Activated T-cell treated with anti-CD3 and anti-CD28 coated beads, Interleukin-2, amount 50 U/mL, for 4 hours (primary cell): ENCODE measurements around the gene MYOCD. TPM values are rescaled to one million over a fixed set of nuclear protein-coding genes. Genes with fewer than 3 reads are reported as not detected.

Experiments used
- ATAC-seq, 2 donors: fragments of 200-7000 bp; cut with Tn5 transposase; one replicate each; pipeline ENCODE4 v1.10.0; 2021
- DNase-seq: peaks from one replicate; pipeline ENCODE4 v3.0.0-alpha.2; 2020
- H3K27me3 Mint-ChIP-seq: one replicate; pipeline ENCODE4 v1.8.0; 2021; ENCODE audit warnings: low read depth, mixed read lengths
- H3K36me3 Mint-ChIP-seq: one replicate; pipeline ENCODE4 v1.8.0; 2022; ENCODE audit warnings: mixed read lengths; ENCODE audit not compliant: insufficient read depth
- H3K4me1 Mint-ChIP-seq: one replicate; pipeline ENCODE4 v1.8.0; 2021; ENCODE audit warnings: low read depth, mixed read lengths
- H3K4me3 Mint-ChIP-seq: one replicate; pipeline ENCODE4 v1.8.0; 2021; ENCODE audit warnings: mild to moderate bottlenecking, moderate library complexity, mixed read lengths
- H3K9me3 Mint-ChIP-seq: one replicate; pipeline ENCODE4 v1.8.0; 2021; ENCODE audit warnings: mixed read lengths
- total RNA-seq, 3 donors: library from RNA; stranded (reverse); gene quantifications; one replicate each; pipeline ENCODE4 v1.2.1, GENCODE V29; 2021

Gene MYOCD
- total RNA-seq, 3 donors from 2014 or later, result 0.03 TPM; not detected in 2

GRCh38 chr17:12735517-12735916 is 69.8 kb downstream of the MYOCD start:
- no peaks in the 10 kb centered on the region for H3K9me3 Mint-ChIP-seq
- H3K4me1 Mint-ChIP-seq, result no peaks in the 10 kb centered on the region
- H3K36me3 Mint-ChIP-seq, result no peaks in the 10 kb centered on the region
- ATAC-seq (no peak), DNase-seq (no peak)
- H3K27me3 Mint-ChIP-seq, result no peaks in the 10 kb centered on the region
- H3K4me3 Mint-ChIP-seq, result no peak overlapping the region

GRCh38 chr17:12736526-12736925 is 70.8 kb downstream of the MYOCD start:
- no peaks in the 10 kb centered on the region for H3K27me3 Mint-ChIP-seq
- no peak overlapping the region for H3K4me3 Mint-ChIP-seq
- H3K4me1 Mint-ChIP-seq, result no peaks in the 10 kb centered on the region
- DNase-seq (no peak), ATAC-seq (no peak)
- H3K36me3 Mint-ChIP-seq, result no peaks in the 10 kb centered on the region
- no peaks in the 10 kb centered on the region for H3K9me3 Mint-ChIP-seq

- Mint-ChIP-seq H3K36me3 (no peaks in the 10 kb centered on the region), H3K9me3 (no peaks in the 10 kb centered on the region), H3K4me1 (no peaks in the 10 kb centered on the region), H3K27me3 (no peaks in the 10 kb centered on the region), H3K4me3 (no peak overlapping the region)
- DNase-seq (no peak), ATAC-seq (no peak)
These were observed 72.2 kb downstream of the MYOCD start for GRCh38 chr17:12737740-12738469.

DNA sequence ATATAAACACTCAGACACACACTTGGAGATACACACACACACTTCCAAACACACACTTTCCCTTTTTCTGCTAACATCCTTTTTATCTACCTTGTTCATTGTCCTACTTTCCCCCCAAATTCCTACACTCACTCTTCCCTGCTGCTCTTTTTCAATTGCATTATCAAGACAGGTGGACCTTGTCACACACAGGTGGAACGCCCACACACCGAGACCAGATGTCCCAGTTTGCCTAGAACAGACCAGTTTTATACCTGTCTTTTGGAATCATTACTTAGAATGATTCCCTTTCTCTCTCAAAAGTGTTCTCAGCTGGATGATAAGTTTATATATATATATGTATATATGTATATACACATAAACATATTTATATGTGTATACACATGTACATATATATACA is 72.9 kb downstream of the MYOCD start:
- no peaks in the 10 kb centered on the region for H3K9me3 Mint-ChIP-seq
- no peak overlapping the region for H3K4me3 Mint-ChIP-seq
- DNase-seq, result no peak
- ATAC-seq, result no peak
- H3K27me3 Mint-ChIP-seq, result no peaks in the 10 kb centered on the region
- no peaks in the 10 kb centered on the region for H3K4me1 Mint-ChIP-seq
- H3K36me3 Mint-ChIP-seq, result no peaks in the 10 kb centered on the region

- no peak for ATAC-seq
- no peaks in the 10 kb centered on the region for H3K9me3 Mint-ChIP-seq
These were observed 73.8 kb downstream of the MYOCD start for GRCh38 chr17:12739500-12739899.

DNA sequence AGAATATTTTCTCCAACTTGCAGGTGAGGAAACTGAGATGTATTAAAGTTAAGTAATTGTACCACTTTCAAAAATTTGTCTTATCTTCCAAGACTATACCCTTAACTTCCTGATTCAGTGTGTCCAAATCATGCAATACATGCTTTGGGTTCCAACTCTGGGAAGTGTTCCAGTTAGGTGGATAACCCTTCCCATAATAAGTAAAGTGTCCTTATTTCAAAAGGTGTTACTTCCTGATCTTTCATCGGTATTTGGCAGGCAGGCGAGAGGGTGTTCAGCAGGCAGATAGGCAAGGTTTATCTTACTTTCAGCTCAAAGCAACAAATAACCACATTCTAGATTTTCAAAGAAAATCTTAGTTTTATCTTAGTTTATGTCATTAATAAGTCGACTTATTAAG is 77.4 kb downstream of the MYOCD start:
- no peak for DNase-seq
- no peaks in the 10 kb centered on the region for H3K27me3 Mint-ChIP-seq
- no peak for ATAC-seq
- no peak overlapping the region for H3K4me3 Mint-ChIP-seq
- H3K9me3 Mint-ChIP-seq, result no peaks in the 10 kb centered on the region
- H3K36me3 Mint-ChIP-seq, result no peaks in the 10 kb centered on the region
- H3K4me1 Mint-ChIP-seq, result no peaks in the 10 kb centered on the region

More at GRCh38 chr17:12739500-12739899, 73.8 kb downstream of the MYOCD start:
- Mint-ChIP-seq H3K27me3 (no peaks in the 10 kb centered on the region), H3K4me1 (no peaks in the 10 kb centered on the region), H3K4me3 (no peak overlapping the region), H3K36me3 (no peaks in the 10 kb centered on the region)
- no peak for DNase-seq

- Mint-ChIP-seq H3K4me3 (no peak overlapping the region), H3K27me3 (no peaks in the 10 kb centered on the region), H3K4me1 (no peaks in the 10 kb centered on the region), H3K36me3 (no peaks in the 10 kb centered on the region), H3K9me3 (no peaks in the 10 kb centered on the region)
- DNase-seq, result no peak
- ATAC-seq, result no peak
These were observed 78.6 kb downstream of the MYOCD start for GRCh38 chr17:12744298-12744697.

DNA sequence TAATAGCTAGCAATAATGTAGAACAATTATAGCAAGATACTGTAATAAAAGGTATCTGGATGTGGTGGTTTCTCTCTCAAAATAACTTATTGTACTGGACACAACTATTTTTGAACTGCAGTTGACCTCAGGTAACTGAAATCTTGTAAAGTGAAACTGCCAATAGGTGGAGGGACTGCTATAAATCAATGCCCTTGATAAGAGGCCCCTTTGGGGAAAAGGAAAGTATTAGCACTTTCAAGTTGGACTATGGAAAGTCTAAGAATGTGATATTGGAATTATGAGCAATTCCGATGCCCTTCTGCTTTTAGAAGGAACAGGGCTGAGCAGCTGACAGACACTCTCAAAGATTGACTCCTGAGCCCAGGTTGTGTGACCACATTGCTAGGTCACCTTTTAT is 79.1 kb downstream of the MYOCD start:
- DNase-seq (no peak), ATAC-seq (no peak)
- Mint-ChIP-seq H3K9me3 (no peaks in the 10 kb centered on the region), H3K4me1 (no peaks in the 10 kb centered on the region), H3K36me3 (no peaks in the 10 kb centered on the region), H3K4me3 (no peak overlapping the region), H3K27me3 (no peaks in the 10 kb centered on the region)

DNA sequence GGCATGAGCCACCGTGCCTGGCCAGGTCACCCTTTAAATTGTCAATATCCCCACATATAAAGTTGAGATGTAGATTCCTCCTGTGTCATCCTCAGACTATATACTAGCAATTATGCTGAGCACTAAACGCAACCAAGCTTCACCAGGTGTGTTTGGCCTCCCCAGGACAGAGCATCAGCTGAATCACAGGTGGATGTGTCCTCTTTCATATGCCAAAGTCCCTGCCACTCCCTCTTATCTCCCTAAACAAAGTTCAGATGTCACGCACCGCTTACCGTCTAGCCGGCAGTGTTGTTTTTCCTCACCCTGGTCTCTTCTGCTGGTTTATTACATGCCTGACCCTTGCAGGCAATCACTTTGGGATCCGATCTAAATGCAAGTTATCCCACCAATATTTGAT is 79.8 kb downstream of the MYOCD start:
- DNase-seq (no peak), ATAC-seq (no peak)
- Mint-ChIP-seq H3K36me3 (no peaks in the 10 kb centered on the region), H3K4me3 (no peak overlapping the region), H3K4me1 (no peaks in the 10 kb centered on the region), H3K27me3 (no peaks in the 10 kb centered on the region), H3K9me3 (no peaks in the 10 kb centered on the region)

- Mint-ChIP-seq H3K9me3 (no peaks in the 10 kb centered on the region), H3K4me1 (no peaks in the 10 kb centered on the region), H3K4me3 (no peak overlapping the region), H3K36me3 (no peaks in the 10 kb centered on the region), H3K27me3 (no peaks in the 10 kb centered on the region)
- DNase-seq (no peak), ATAC-seq (no peak)
These were observed 91.1 kb downstream of the MYOCD start for GRCh38 chr17:12756786-12757185.

DNA sequence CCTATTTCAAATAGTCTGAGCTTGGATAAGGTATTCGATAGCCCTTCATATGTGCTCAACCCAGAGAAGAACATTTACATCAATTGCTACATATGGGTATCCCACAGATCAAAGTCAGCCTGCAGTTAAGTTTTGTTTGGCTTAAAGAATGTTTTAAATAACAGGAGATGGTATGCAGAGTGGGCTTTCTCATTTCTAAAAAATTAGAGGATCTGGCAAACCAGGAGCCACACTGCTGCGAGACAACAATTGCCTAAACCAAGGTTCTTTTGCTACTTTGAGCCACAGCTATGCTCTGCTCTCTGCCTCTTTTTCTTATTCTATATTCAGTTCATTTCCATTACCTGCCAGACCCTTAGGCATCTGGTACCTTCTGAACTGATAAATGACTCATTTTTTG is 93.4 kb downstream of the MYOCD start:
- no peak for ATAC-seq
- no peak for DNase-seq
- H3K4me1 Mint-ChIP-seq, result no peaks in the 10 kb centered on the region
- H3K4me3 Mint-ChIP-seq, result no peak overlapping the region
- no peaks in the 10 kb centered on the region for H3K27me3 Mint-ChIP-seq
- H3K36me3 Mint-ChIP-seq, result no peaks in the 10 kb centered on the region
- peaks cover 5% of the 10 kb centered on the region for H3K9me3 Mint-ChIP-seq

- no peak for DNase-seq
- H3K36me3 Mint-ChIP-seq, result no peaks in the 10 kb centered on the region
- H3K4me1 Mint-ChIP-seq, result no peaks in the 10 kb centered on the region
- H3K9me3 Mint-ChIP-seq, result peaks cover 5% of the 10 kb centered on the region
- ATAC-seq, result no peak
- H3K4me3 Mint-ChIP-seq, result no peak overlapping the region
- H3K27me3 Mint-ChIP-seq, result no peaks in the 10 kb centered on the region
These were observed 99.9 kb downstream of the MYOCD start for GRCh38 chr17:12765548-12765947.

GRCh38 chr17:12768255-12768654 is 102.6 kb downstream of the MYOCD start:
- Mint-ChIP-seq H3K4me1 (no peaks in the 10 kb centered on the region), H3K4me3 (no peak overlapping the region), H3K27me3 (no peaks in the 10 kb centered on the region), H3K36me3 (no peaks in the 10 kb centered on the region), H3K9me3 (no peaks in the 10 kb centered on the region)
- DNase-seq (no peak), ATAC-seq (no peak)

DNA sequence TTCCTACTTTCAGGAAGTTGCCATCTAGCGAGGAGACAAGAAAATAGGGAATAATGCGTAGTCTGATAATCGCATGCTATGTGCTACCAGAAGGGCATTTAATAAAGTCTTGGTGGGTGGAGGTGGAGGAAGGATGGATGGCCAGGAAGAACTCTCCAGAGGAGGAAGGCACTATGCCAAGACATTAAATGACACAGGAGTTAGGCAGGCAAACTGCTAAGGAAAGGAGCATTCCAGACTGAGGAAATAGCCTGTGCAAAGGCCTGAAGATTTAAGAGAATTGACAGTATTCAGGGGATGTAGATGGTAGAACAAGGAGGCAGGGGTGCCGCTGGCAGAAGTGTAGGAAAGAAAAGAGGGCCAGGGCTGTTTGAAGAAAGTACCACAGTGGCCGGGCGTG is 104.3 kb downstream of the MYOCD start:
- no peak overlapping the region for H3K4me3 Mint-ChIP-seq
- H3K9me3 Mint-ChIP-seq, result no peaks in the 10 kb centered on the region
- ATAC-seq, result no peak
- H3K27me3 Mint-ChIP-seq, result no peaks in the 10 kb centered on the region
- no peak for DNase-seq
- H3K36me3 Mint-ChIP-seq, result no peaks in the 10 kb centered on the region
- H3K4me1 Mint-ChIP-seq, result no peaks in the 10 kb centered on the region

- H3K9me3 Mint-ChIP-seq, result no peaks in the 10 kb centered on the region
- DNase-seq (no peak), ATAC-seq (no peak)
- no peak overlapping the region for H3K4me3 Mint-ChIP-seq
- H3K36me3 Mint-ChIP-seq, result no peaks in the 10 kb centered on the region
- no peaks in the 10 kb centered on the region for H3K27me3 Mint-ChIP-seq
- no peaks in the 10 kb centered on the region for H3K4me1 Mint-ChIP-seq
These were observed 107.5 kb downstream of the MYOCD start for GRCh38 chr17:12773153-12773552.
